Measurements from ENCODE around the gene FTSJ3.

The FTSJ3 gene

DNA sequence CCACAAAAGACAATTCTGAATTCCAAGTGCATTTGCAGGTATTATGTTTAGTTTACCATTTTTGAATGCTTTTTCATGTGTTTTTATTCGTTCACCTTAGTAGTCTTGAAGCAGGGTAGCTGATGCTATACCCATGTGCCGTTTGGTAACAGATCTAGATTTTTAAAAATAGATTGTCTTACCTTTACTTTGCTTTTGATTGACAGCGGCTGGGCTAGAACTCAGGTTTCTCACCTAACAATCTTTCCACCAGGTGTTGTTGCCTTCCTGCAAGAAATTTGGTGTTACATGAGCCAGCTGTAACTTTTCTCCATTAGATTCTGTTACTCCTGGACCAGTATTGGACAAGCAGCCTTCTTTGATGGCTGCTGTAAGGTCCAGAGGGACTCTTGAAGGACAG, 1.5 kb upstream of the FTSJ3 start:
- TF ChIP-seq, protein P1, sequence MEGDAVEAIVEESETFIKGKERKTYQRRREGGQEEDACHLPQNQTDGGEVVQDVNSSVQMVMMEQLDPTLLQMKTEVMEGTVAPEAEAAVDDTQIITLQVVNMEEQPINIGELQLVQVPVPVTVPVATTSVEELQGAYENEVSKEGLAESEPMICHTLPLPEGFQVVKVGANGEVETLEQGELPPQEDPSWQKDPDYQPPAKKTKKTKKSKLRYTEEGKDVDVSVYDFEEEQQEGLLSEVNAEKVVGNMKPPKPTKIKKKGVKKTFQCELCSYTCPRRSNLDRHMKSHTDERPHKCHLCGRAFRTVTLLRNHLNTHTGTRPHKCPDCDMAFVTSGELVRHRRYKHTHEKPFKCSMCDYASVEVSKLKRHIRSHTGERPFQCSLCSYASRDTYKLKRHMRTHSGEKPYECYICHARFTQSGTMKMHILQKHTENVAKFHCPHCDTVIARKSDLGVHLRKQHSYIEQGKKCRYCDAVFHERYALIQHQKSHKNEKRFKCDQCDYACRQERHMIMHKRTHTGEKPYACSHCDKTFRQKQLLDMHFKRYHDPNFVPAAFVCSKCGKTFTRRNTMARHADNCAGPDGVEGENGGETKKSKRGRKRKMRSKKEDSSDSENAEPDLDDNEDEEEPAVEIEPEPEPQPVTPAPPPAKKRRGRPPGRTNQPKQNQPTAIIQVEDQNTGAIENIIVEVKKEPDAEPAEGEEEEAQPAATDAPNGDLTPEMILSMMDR (IDR thresholded peaks at IDR 0.05; ENCODE audit: insufficient read depth, missing control alignments) = no peak
- FAIRE-seq (no peak), DNase-seq (ENCODE audit: insufficient read length, low spot score) (no peak)

DNA sequence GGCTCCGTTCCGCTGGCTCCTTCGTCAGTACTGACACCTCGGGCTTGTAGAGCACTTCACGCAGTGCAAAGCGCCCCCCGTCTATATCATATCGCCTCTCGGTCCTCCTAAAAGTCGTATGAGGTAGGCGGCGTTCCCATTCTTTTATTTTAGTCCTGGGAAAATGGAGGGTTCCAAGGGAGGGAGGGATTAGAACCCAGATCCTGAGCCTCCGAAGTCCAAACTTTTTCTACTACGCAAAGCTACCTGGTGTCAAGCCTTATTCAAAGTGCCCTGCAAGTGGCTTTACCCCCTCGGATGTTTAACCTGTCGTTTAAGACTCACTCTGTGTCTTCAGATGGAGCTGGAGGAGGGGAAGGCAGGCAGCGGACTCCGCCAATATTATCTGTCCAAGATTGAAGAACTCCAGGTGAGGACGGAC, 348 bp upstream of the FTSJ3 start:
- TF ChIP-seq, protein P1 (IDR thresholded peaks at IDR 0.05; ENCODE audit: insufficient read depth, missing control alignments) = no peak
- no peak for FAIRE-seq

DNA sequence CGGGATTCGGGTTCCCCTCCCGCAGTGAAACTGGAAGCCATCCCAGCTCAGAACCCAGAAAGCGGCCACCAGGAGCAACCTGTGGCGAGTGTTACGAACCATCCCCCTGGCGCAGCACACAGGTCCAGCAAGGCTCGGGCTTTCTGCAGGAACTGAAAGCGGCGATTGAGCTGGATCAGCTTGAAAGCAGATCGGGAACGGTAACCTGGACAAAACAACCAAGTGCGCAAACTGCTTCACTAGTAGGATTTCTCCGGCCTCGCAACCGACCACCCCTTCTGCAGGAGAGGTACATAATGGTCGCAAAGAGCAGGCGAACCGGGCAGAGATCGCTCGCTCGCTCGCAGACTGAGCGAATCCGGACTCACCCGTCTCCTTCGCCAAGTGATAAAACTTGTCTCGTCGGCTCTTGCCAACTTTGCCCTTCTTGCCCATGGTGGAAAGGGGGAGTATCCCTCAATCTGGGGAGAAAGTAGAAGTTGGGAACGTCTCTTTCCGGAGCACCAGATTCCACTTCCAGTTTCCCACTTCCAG, 928 bp downstream of the FTSJ3 start:
- no peak for FAIRE-seq
- TF ChIP-seq, protein P1 (IDR thresholded peaks at IDR 0.05; ENCODE audit: insufficient read depth, missing control alignments) = no peak
- no peak for DNase-seq (ENCODE audit: insufficient read length, low spot score)

More for the DNA sequence above, 348 bp upstream of the FTSJ3 start:
- no peak for DNase-seq (ENCODE audit: insufficient read length, low spot score)

DNA sequence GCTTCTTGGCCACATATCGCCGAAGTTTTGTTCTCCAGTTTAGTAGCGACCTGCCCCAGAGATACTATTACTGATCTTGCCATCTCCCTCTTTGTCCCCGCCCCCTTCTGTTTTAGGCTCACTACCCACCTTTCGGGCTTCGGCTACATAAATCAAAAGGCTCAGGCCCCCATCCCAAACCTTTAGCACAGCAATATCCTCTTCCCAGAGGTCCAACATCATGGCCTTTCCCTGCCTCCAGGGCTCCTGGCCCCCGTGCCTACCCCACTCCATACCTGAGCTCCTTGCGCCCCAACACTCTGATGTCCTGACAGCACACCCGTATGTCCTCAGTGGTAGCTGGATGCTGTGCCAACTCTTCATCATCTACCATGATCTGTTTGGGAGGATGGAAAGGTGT, 3.1 kb downstream of the FTSJ3 start:
- DNase-seq (ENCODE audit: insufficient read length, low spot score) = no peak
- no peak for FAIRE-seq
- TF ChIP-seq, protein P1 (IDR thresholded peaks at IDR 0.05; ENCODE audit: insufficient read depth, missing control alignments) = no peak

DNA sequence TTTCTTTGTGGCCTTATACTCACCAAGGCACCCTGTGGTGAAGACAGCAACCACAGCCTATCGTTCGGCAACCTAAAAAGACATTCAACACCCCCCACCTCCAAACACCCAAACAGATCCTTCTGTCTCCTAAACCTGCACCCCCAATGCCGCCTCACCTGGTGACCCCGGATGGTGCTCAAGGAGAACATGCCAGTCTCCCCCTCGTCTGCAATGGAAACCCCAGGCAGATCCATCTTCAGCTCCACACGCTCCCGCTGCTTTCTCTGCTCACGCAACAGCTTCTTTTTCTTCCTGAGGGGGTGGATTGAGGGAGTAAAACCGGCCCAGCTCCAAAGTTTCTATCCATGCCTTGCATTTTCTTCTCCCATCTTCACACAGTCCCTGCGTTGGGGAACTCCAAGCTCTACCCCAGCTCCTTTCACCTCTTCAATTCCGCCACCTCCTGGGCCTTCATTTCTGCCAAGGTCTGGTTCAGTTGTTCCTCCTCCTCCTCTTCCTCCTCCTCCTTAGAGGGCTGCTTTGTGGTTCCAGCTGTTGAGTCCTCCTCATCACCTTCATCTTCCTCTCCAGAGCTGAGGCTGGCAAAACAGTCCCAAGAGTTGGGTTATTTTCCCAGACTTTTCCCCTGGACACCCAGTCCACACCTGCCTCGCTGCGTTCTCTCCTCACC, 3.7 kb downstream of the FTSJ3 start:
- DNase-seq (ENCODE audit: insufficient read length, low spot score) = no peak

DNA sequence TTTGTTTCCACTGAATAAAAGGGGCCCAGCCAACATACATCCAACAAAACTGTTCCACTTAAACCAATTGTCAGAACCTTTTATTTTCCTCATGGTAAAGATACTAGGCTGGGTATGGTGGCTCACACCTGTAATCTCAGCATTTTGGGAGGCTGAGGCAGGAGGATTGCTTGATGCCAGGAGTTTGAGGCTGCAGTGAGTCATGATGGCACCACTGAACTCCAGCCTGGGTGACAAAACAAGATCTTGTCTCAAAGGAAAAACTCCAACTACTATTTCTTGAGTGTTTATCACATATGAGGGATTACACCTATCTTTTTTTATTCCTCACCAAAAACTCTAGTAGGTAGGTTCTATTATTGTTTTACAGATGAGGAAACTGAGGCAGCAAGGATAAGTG, 4.9 kb downstream of the FTSJ3 start:
- DNase-seq (ENCODE audit: insufficient read length, low spot score) = no peak
- TF ChIP-seq, protein P1 (IDR thresholded peaks at IDR 0.05; ENCODE audit: insufficient read depth, missing control alignments) = no peak
- no peak for FAIRE-seq

More for the DNA sequence above, 3.7 kb downstream of the FTSJ3 start:
- FAIRE-seq = no peak
- TF ChIP-seq, protein P1 (IDR thresholded peaks at IDR 0.05; ENCODE audit: insufficient read depth, missing control alignments) = no peak

DNA sequence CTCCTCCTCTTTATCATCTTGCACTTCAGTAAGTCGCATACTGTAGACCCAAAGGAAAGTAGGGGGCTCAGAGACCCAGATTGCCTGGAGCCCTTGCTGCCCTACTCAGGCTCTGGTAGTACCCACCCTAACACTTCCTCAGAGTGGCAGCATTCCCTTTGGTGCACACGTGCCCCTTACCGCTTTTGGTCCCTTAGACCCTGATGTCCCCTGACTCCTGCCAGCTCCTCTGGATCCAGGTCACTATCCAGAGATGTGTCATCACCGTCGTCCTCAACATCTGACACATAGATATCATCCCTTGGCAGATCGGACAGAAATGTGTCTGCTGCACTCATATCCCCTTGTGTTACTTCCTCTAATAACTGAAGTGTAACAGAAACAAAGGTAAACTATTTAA, 5.7 kb downstream of the FTSJ3 start:
- TF ChIP-seq, protein P1 (IDR thresholded peaks at IDR 0.05; ENCODE audit: insufficient read depth, missing control alignments) = no peak
- DNase-seq (ENCODE audit: insufficient read length, low spot score) (no peak), FAIRE-seq (no peak)

All from D721Med (cell line).